ENCODE results near the gene OBSL1.

GRCh38 chr2:219540784-219541504 is 30.4 kb downstream of the OBSL1 start:
- no peak for TF ChIP-seq BHLHE40 (IDR thresholded peaks at IDR 0.05; ENCODE audit: low read depth, low read length)
- no peak for TF ChIP-seq CTCF (conservative IDR thresholded peaks at IDR 0.05; ENCODE audit: low read depth, low read length)
- TF ChIP-seq RAD21 (IDR thresholded peaks at IDR 0.05; ENCODE audit: low read length), result no peak
